ENCODE results near the gene OSBPL7. TPM values are rescaled to one million over a fixed set of nuclear protein-coding genes. Genes with fewer than 3 reads are reported as not detected.

OSBPL7 gene
- total and polyA plus RNA-seq, 2 of the 8 experiments (the other 6 are each of a cell fraction or from before 2014, with no cell fraction given), result 7.2 to 8.9 TPM

DNA sequence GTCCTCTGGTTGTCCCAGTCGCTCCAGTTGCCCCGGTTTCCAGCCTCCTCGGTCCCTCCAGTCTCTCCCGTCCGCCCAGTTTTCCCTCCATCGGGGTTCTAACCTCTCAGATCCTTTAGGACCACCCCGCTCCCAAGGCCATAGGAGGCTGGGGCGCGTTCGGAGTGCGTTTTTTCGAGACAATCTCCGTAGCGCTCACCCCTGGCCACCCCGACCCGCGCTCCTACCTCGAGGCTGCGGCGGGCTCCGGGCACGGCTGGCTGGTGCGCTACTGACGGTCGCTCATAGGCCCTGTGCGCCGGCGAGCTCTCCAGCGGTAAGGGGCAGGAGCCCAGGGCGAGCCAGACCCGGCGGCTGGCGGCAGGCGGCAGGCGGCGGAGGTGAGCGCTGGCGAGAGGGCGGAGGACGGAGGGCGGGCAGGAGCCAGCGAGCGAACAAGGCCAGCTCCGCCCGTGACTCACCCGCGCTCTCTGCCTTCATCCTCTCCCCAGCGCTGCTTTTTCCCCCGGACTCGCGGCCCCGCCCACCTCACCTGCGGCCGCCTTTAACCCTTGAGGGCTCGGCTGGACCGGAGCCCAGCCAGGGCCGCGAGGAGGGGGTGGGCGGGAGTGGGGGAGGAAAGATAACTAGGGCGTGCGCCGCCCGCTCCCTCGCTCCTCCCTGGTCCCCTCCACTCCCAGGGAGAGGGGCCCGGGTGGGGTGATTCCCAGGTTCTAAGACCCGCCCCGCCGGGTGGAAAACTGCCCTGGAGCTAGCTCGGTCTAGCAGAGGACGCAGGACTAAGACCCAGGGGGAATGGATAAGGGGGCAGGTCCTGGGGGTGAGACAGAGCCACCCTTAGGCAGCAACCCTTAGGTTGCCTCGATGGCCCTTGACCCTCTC lies 29.3 kb upstream of the OSBPL7 start, which contains the start of gene SP6:
TSS of gene SP6 (minus strand) at position 472 of the 882 bp plus-strand sequence. CDS start 2,734 bp downstream, outside the sequence.
- no peak within 1 kb of the TSS; the same call in 1 of the 2 replicates for H2AK5ac ChIP-seq (ENCODE audit: low read depth, low read length)
- peaks cover 4 to 26% (median 15%) of the 10 kb centered on the region in 4 experiments for H3K4me1 ChIP-seq (replicated peaks in 1 of 4; ENCODE audit: control insufficient read depth in 3 of 4, insufficient read depth in 4 of 4, low read length in 3 of 4)
- H3K23me2 ChIP-seq (ENCODE audit: low read depth, low read length), result peaks cover 23% of the 10 kb centered on the region
- peak within 1 kb of the TSS; percentile 40; the same call in 1 of the 2 replicates for H2BK15ac ChIP-seq (ENCODE audit: low read length)
- H2BK12ac ChIP-seq (ENCODE audit: low read depth, low read length), result peak within 1 kb of the TSS; percentile 68; the same call in 1 of the 2 replicates
- 1% methylated on average over 37 of the region's 71 CpGs; no CpG with 5 or more reads in 1 of the 2 experiments for WGBS, 2 experiments (ENCODE audit: extremely low coverage in 1 of 2, insufficient coverage in 1 of 2, insufficient read length in 1 of 2, insufficient replicate concordance in 2 of 2, low coverage in 1 of 2, low lambda C conversion rate in 2 of 2, missing lambda C conversion rate in 1 of 2)
- no peaks in the 10 kb centered on the region for H3K9me3 ChIP-seq (ENCODE audit: insufficient read depth in 2 of 2, low read depth in 1 of 2, low read length in 1 of 2)
- H4K91ac ChIP-seq (replicated peaks; ENCODE audit: insufficient read length, low read length), result no peak within 1 kb of the TSS
- no peak within 1 kb of the TSS for H3K23ac ChIP-seq (ENCODE audit: insufficient read length)
- peak within 1 kb of the TSS; percentile 74 for H4K8ac ChIP-seq (ENCODE audit: extremely low read depth, insufficient read depth, low read length)
- H3K4ac ChIP-seq (replicated peaks; ENCODE audit: insufficient read length, low read depth, low read length), result no peak within 1 kb of the TSS
- no peaks in the 10 kb centered on the region for H3K36me3 ChIP-seq (ENCODE audit: control insufficient read depth in 2 of 4, insufficient read depth in 4 of 4, low read length in 3 of 4)
- peak within 1 kb of the TSS in 3 of 4 experiments; percentile 29 to 45 (median 38); a peak in 3 of 7 replicates for H3K9ac ChIP-seq (replicated peaks in 1 of 4; ENCODE audit: extremely low read depth in 1 of 4, low read depth in 3 of 4, low read length in 3 of 4)
- H3K79me1 ChIP-seq (ENCODE audit: low read depth, low read length), result no peaks in the 10 kb centered on the region
- POLR2A ChIA-PET (ENCODE audit: partially characterized antibody), result interaction anchor here (0.6 to 12.4 kb wide), 10 partner anchors 10 to 157 kb away, joined by 3 to 134 read pairs (median 4); partner anchors contain the start of genes LRRC46, MRPL10, SCRN2 and SP2
- peak within 1 kb of the TSS; percentile 60 for H3K18ac ChIP-seq (ENCODE audit: extremely low read depth, low read length)
- H3K27me3 ChIP-seq (replicated peaks in 1 of 4; ENCODE audit: control insufficient read depth in 3 of 4, extremely low read depth in 1 of 4, insufficient read depth in 3 of 4, low read length in 3 of 4), result peaks cover 63 to 92% (median 86%) of the 10 kb centered on the region in 4 experiments
- CTCF ChIA-PET (ENCODE audit: partially characterized antibody), result interaction anchor here (15.3 to 33.0 kb wide), 5 partner anchors 5 to 98 kb away, joined by 246 to 1206 read pairs (median 373); partner anchors contain the start of genes PNPO, PRR15L, SCRN2 and SP2
- no peak for FAIRE-seq
- H2AFZ ChIP-seq (ENCODE audit: low read length), result no peak within 1 kb of the TSS; the same call in 1 of the 2 replicates
- no peak within 1 kb of the TSS for H3K14ac ChIP-seq (ENCODE audit: insufficient read length)
- no peaks in the 10 kb centered on the region for H3K79me2 ChIP-seq (ENCODE audit: control insufficient read depth in 1 of 2, insufficient read depth in 2 of 2, low read length in 2 of 2)
- DNase-seq (ENCODE audit: low read depth in 1 of 2, low spot score in 2 of 2), result peak in 1 of 2 experiments; percentile 91
- H2BK20ac ChIP-seq (ENCODE audit: low read length), result no peak within 1 kb of the TSS
- H3K4me3 ChIP-seq (ENCODE audit: extremely low read depth in 1 of 4, insufficient read depth in 2 of 4, low read depth in 3 of 4, low read length in 4 of 4), result peak within 1 kb of the TSS; percentile 39 to 67 (median 63)
- H3K4me2 ChIP-seq (ENCODE audit: insufficient read depth in 1 of 2, low read depth in 2 of 2, low read length in 2 of 2), result peak within 1 kb of the TSS; percentile 95 to 99
- no peak within 1 kb of the TSS for H2BK120ac ChIP-seq (replicated peaks; ENCODE audit: low read depth, low read length)
- H3K56ac ChIP-seq (replicated peaks; ENCODE audit: insufficient read length, low read depth, low read length), result no peak within 1 kb of the TSS
- no peak within 1 kb of the TSS for H4K5ac ChIP-seq (ENCODE audit: insufficient read length, low read depth, low read length)
- peaks cover 3 to 5% of the 10 kb centered on the region in 2 experiments for H4K20me1 ChIP-seq (replicated peaks in 1 of 2; ENCODE audit: control insufficient read depth in 1 of 2, insufficient read depth in 2 of 2, low read length in 2 of 2)
- H3K27ac ChIP-seq (ENCODE audit: low read depth, low read length), result no peak within 1 kb of the TSS
- H2BK5ac ChIP-seq (ENCODE audit: low read depth, low read length), result peak within 1 kb of the TSS; percentile 52; the same call in 1 of the 2 replicates
- TF ChIP-seq JUN (IDR thresholded peaks at IDR 0.05; ENCODE audit: low read depth, low read length) (no peak), JUND (IDR thresholded peaks at IDR 0.05; ENCODE audit: low read length) (0 out of 2 replicates have a peak, but pooled peaks have one; percentile 28), KDM5A (IDR thresholded peaks at IDR 0.05; ENCODE audit: low read length) (no peak), CBX5 (IDR thresholded peaks at IDR 0.05; ENCODE audit: low read depth, low read length) (no peak), CTBP2 (IDR thresholded peaks at IDR 0.05; ENCODE audit: borderline replicate concordance, insufficient read depth, insufficient read length, low read length) (peak; percentile 46), ATF2 (IDR thresholded peaks at IDR 0.05; ENCODE audit: low read length) (no peak)
- TF ChIP-seq, protein P1, sequence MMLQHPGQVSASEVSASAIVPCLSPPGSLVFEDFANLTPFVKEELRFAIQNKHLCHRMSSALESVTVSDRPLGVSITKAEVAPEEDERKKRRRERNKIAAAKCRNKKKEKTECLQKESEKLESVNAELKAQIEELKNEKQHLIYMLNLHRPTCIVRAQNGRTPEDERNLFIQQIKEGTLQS (IDR thresholded peaks at IDR 0.05; ENCODE audit: insufficient read depth, low read depth, low read length), result no peak
